VCaP (cell line): ENCODE measurements around the gene ZNF541.

Experiments
- H3K27ac ChIP-seq: fragments of 450-650 bp; 2 replicates; pipeline ENCODE4 v1.5.1; 2017
- TF ChIP-seq, protein P1 (sequence below): fragments of 450-650 bp; conservative IDR thresholded peaks from 2 replicates; pipeline ENCODE4 v1.5.1; 2017; ENCODE audit warnings: mild to moderate bottlenecking, moderate library complexity

Gene ZNF541

DNA sequence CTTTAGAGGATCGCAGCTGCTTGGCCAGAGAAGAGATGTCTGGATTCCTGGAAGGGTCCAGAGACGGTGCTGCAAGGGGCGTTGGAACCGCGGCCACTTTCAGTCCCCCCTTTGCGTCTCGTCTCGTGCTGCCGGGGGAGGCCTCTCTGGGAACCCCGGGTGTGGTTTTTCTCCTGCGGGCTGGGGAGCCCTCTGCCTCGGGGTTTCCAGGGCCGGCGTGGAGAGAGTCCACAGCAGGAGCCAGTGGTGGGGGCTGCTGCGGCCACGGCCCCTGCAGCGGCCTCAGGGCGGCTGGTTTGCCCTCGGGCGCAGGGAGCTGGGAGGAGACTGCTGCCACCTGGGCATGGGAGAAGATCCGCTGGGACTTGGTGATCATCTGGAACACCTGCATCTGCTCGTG, 28.5 kb downstream of the ZNF541 start:
- no peak overlapping the region for H3K27ac ChIP-seq
- TF ChIP-seq, protein P1, sequence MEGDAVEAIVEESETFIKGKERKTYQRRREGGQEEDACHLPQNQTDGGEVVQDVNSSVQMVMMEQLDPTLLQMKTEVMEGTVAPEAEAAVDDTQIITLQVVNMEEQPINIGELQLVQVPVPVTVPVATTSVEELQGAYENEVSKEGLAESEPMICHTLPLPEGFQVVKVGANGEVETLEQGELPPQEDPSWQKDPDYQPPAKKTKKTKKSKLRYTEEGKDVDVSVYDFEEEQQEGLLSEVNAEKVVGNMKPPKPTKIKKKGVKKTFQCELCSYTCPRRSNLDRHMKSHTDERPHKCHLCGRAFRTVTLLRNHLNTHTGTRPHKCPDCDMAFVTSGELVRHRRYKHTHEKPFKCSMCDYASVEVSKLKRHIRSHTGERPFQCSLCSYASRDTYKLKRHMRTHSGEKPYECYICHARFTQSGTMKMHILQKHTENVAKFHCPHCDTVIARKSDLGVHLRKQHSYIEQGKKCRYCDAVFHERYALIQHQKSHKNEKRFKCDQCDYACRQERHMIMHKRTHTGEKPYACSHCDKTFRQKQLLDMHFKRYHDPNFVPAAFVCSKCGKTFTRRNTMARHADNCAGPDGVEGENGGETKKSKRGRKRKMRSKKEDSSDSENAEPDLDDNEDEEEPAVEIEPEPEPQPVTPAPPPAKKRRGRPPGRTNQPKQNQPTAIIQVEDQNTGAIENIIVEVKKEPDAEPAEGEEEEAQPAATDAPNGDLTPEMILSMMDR: no peak

DNA sequence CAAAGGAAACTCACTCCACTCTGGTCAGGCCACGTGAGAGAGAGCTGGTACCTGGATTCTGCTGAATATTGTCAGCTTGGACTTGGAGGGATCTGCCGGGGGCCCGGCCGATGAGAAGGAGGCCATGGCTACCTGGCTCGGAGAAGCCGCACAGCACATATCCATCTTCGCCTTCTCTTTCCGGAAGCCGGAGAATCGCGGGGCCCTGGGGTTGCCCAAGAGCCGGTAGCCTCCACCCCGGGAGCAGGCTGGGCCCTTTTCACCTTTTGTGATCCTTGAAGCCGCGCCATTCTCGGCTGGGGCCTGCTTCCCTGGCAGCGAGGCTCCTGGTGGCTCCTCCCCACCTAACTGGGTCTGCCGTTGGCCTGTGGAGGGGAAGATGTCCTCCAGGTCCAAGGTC, 28.9 kb downstream of the ZNF541 start:
- TF ChIP-seq, protein P1: no peak
- H3K27ac ChIP-seq: no peak overlapping the region

DNA sequence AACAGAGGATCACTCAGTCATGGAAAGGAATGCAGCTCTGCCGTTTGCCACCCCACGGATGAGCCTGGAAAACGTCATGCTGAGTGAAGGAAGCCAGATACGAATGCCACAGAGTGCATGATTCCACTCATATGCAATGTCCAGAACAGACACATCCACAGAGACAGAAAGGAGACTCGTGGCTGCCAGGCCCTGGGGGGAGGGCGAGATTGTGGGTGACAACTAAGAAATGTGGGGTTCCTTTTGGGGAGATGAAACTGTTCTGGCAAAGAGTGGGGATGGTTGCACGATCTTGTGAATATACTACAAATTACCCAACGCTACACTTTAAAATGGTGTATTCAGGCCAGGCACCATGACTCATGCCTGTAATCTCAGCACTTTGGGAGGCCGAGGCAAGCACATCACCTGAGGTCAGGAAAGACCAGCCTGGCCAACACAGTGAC, 30.9 kb downstream of the ZNF541 start:
- no peak overlapping the region for H3K27ac ChIP-seq
- TF ChIP-seq, protein P1: no peak

DNA sequence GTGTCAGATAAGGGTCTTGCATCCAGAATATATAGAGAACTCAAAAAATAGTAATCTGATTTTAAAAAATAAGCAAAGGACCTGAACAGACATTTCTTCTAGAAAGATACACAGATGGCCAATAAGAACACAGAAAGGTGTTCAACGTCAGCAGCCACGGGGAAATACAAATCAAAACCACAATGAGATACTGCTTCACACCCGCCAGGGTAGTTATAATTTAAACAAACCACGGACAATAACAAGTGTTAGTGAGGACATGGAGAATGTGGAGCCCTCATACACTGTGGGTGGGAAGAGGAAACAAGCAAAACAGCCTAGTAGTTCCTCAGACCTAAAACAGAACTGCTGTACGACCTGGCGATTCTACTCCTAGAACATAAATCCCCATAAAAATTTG, 31.4 kb downstream of the ZNF541 start:
- H3K27ac ChIP-seq: no peak overlapping the region
- TF ChIP-seq, protein P1: no peak

DNA sequence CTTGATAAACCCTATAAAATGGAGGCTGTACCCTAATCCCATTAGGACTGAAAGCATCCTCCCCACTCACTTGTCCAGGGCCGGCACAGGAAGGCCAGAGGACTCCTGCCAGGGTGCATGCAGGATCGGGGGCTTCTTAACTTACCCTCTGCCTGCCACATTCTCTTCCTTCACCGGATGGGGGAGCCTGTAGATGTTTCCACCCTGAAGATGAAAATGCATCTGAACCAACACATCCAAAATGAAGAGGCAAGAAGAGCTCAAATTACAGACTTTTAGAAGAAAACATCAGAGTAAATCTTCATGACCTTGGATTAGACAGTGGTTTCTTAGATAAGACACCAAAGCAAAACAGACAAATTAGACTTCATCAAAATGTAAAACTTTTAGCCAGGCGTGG, 32.2 kb downstream of the ZNF541 start:
- TF ChIP-seq, protein P1: no peak
- no peak overlapping the region for H3K27ac ChIP-seq

DNA sequence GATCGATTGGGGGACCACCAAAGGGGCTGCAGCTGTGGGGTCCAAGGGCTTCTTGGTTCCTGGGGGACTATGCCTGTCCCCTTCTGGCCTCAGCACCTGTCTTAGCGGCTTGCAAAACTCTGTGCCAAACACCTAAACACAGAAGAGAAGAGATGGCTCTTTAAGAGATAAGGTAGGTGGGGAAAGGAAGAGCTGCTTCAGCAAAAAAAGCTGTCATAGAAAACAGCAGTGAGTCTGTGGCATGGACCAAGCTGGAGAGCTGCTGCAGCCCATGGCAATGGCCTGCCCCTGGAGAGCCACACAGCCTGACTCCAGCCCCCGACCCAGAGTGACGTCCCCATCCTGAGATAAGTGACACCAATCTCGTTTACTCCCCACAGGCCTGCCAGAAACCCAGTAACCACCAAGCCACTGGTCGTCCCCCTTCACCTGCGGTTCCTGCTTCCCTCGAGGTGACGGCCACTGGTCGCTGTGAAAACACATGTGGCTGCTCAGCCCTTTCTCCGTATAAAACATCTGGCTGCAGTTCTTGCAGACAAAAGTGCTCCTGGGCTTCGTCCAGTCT, 33.1 kb downstream of the ZNF541 start:
- H3K27ac ChIP-seq: no peak overlapping the region
- TF ChIP-seq, protein P1: no peak

DNA sequence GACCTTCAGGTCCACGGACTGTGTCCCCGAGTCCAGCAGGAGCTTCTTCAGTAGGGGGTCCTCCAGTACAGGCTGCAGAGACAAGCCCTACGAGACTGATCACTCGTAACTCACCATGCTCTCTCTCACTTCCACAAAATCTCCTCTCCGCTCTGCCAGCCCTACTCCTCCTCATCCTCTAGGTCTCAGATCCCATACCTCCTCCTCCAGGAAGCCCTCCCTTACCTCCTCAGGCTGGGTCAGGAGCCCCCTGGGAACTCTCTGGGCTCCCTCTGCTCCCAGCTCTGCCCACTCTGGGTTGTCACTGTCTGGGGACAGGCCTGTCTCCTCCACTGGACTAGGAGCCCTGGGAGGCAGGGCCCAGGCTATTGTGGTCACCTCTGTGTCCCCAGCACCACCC, 34.1 kb downstream of the ZNF541 start:
- TF ChIP-seq, protein P1: no peak
- H3K27ac ChIP-seq: no peak overlapping the region
